Sigmoid colon (tissue), 4 donors: Measurements from ENCODE around the gene HAND1.

Source experiments
- CTCF ChIP-seq, 4 experiments: fragments of 450-650 bp in 3 of 4; fragments of 200-600 bp in 1 of 4; IDR thresholded peaks; one replicate each; pipeline ENCODE4 v1.5.1; 2016 to 2019; ENCODE audit warnings: antibody characterized with exemption in 4 of 4, mild to moderate bottlenecking in 3 of 4, moderate library complexity in 2 of 4
- EP300 ChIP-seq, 4 donors: sonication (generic); formaldehyde crosslinking; IDR thresholded peaks; one replicate each; pipeline ENCODE4 v1.6.1; 2017; ENCODE audit warnings: antibody characterized with exemption in 4 of 4
- POLR2A ChIP-seq, 2 donors: fragments of 450-650 bp; IDR thresholded peaks; one replicate each; pipeline ENCODE4 v1.6.1; 2016; ENCODE audit warnings: antibody characterized with exemption in 2 of 2, mild to moderate bottlenecking in 2 of 2, moderate library complexity in 2 of 2
- POLR2AphosphoS5 ChIP-seq, 4 donors: sonication (generic); formaldehyde crosslinking; IDR thresholded peaks; one replicate each; pipeline ENCODE4 v1.6.1; 2017; ENCODE audit warnings: antibody characterized with exemption in 4 of 4

GRCh38 chr5:154509784-154510555 lies 31.9 kb upstream of the HAND1 start:
- TF ChIP-seq EP300 (IDR thresholded peaks at IDR 0.05), result no peak
- no peak for TF ChIP-seq CTCF (IDR thresholded peaks at IDR 0.05)
- TF ChIP-seq POLR2AphosphoS5 (IDR thresholded peaks at IDR 0.05), result no peak
- no peak for TF ChIP-seq POLR2A (IDR thresholded peaks at IDR 0.05)
